OCI-LY1 (cell line): Measurements from ENCODE around the gene MAN2B2.

Experiments used
- EZH2 ChIP-seq: fragments of 200-600 bp; sonication (generic), shearing (Covaris generic); IDR thresholded peaks from 2 replicates; pipeline ENCODE4 v1.8.0; 2017; ENCODE audit warnings: borderline replicate concordance, mixed run types, mild to moderate bottlenecking, antibody characterized with exemption, low read length, moderate library complexity, mixed read lengths
- TF ChIP-seq, protein P1 (sequence below): fragments of 200-600 bp; sonication (generic), shearing (Covaris generic); IDR thresholded peaks from 2 replicates; pipeline ENCODE4 v1.5.1; 2017; ENCODE audit warnings: mild to moderate bottlenecking, antibody characterized with exemption, low read length, moderate library complexity, mixed read lengths

DNA sequence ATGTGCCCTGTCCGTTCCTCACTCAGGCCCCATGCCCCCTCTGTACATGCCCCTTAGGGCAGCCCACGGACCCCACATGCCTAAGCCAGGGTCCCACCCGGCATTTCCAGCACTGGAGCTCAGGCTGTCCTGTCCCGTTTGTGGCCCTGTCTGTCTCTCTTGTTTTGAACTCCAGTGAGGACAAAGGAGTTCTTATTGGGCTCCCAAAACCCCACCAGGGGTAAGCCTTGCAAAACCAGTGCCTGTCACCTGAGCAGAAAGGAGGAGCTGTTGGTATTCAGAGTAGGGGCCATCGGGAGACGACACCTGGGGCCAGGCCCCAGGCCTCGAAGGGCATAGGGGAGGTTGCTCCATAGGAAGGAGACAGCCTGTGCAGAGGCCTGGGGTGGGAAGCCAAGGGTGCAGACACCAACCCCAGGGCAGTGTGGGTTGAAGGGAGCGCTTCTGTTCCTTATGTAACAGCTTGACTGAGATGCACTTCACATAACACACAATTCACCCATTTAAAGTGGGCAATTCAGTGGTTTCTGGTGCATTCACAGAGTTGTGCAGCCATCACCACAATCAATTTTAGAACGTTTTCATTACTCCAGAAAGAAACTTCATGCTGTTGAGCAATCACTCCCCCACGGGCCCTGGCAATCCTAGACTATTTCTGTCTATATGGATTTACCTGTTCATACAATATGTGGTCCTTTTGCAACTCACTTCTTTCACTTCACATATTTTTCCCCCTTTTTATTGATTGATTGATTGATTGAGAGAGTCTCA is 31.7 kb downstream of the MAN2B2 start:
- TF ChIP-seq, protein P1, sequence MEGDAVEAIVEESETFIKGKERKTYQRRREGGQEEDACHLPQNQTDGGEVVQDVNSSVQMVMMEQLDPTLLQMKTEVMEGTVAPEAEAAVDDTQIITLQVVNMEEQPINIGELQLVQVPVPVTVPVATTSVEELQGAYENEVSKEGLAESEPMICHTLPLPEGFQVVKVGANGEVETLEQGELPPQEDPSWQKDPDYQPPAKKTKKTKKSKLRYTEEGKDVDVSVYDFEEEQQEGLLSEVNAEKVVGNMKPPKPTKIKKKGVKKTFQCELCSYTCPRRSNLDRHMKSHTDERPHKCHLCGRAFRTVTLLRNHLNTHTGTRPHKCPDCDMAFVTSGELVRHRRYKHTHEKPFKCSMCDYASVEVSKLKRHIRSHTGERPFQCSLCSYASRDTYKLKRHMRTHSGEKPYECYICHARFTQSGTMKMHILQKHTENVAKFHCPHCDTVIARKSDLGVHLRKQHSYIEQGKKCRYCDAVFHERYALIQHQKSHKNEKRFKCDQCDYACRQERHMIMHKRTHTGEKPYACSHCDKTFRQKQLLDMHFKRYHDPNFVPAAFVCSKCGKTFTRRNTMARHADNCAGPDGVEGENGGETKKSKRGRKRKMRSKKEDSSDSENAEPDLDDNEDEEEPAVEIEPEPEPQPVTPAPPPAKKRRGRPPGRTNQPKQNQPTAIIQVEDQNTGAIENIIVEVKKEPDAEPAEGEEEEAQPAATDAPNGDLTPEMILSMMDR: no peak
- no peak for TF ChIP-seq EZH2
